Measurements from ENCODE around the gene KLHL3. TPM values are rescaled to one million over a fixed set of nuclear protein-coding genes. Genes with fewer than 3 reads are reported as not detected.

Gene KLHL3
- polyA plus RNA-seq, 6 donors from 2014 or later = 0.09 to 2.7 (median 0.97) TPM

GRCh38 chr5:137596941-137597340, 138.9 kb downstream of the KLHL3 start:
- no peak for ATAC-seq (ENCODE audit: low read depth in 2 of 2)
- Mint-ChIP-seq H3K4me1 (no peaks in the 10 kb centered on the region), H3K9me3 (peaks cover 3 to 13% (median 3%) of the 10 kb centered on the region in 7 donors), H3K27me3 (peaks cover 49 to 62% (median 58%) of the 10 kb centered on the region in 3 donors), H3K4me3 (no peak overlapping the region), H3K36me3 (no peaks in the 10 kb centered on the region), H3K27ac (no peak overlapping the region)
- DNase-seq = no peak

GRCh38 chr5:137595396-137596079, 140.4 kb downstream of the KLHL3 start:
- peaks cover 43 to 54% (median 54%) of the 10 kb centered on the region in 3 donors for H3K27me3 Mint-ChIP-seq
- no peak overlapping the region for H3K27ac Mint-ChIP-seq
- no peak for DNase-seq
- H3K4me1 Mint-ChIP-seq = no peaks in the 10 kb centered on the region
- ATAC-seq (ENCODE audit: low read depth in 2 of 2) = no peak
- no peak overlapping the region for H3K4me3 Mint-ChIP-seq
- peaks cover 3 to 18% (median 12%) of the 10 kb centered on the region in 7 donors for H3K9me3 Mint-ChIP-seq
- no peaks in the 10 kb centered on the region for H3K36me3 Mint-ChIP-seq

- H3K9me3 Mint-ChIP-seq = peaks cover 3 to 18% (median 12%) of the 10 kb centered on the region in 7 donors
- no peak for ATAC-seq (ENCODE audit: low read depth in 2 of 2)
- H3K27me3 Mint-ChIP-seq = peaks cover 39 to 49% (median 49%) of the 10 kb centered on the region in 3 donors
Measured at GRCh38 chr5:137594717-137595116, 141.2 kb downstream of the KLHL3 start.

DNA sequence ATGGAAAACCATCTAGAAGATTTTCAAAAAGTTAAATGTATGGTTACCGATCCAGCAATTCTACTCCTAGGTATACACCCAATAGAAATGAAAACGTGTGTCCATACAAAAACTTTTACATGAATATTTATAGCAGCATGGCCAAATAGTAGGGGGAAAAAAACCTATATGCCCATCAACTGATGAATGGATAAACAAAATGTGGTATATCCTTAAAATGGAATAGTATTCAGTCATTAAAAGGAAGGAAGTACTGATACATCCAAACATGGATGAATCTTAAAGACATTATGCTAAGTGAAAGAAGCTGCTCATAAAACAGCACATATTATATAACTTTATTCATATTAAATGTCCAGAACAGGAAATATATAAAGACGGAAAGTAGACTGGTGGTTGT, 143.6 kb downstream of the KLHL3 start:
- H3K4me3 Mint-ChIP-seq = no peak overlapping the region
- peaks cover 0 to 6% (median 0%) of the 10 kb centered on the region in 3 donors for H3K4me1 Mint-ChIP-seq
- no peaks in the 10 kb centered on the region for H3K36me3 Mint-ChIP-seq
- ATAC-seq (ENCODE audit: low read depth in 2 of 2) (no peak), DNase-seq (no peak)
- H3K27me3 Mint-ChIP-seq = peaks cover 33 to 48% (median 46%) of the 10 kb centered on the region in 3 donors
- no peak overlapping the region for H3K27ac Mint-ChIP-seq
- H3K9me3 Mint-ChIP-seq = peaks cover 6 to 18% (median 12%) of the 10 kb centered on the region in 7 donors

More at GRCh38 chr5:137594717-137595116, 141.2 kb downstream of the KLHL3 start:
- H3K27ac Mint-ChIP-seq = no peak overlapping the region
- no peaks in the 10 kb centered on the region for H3K4me1 Mint-ChIP-seq
- no peak for DNase-seq
- no peaks in the 10 kb centered on the region for H3K36me3 Mint-ChIP-seq
- H3K4me3 Mint-ChIP-seq = no peak overlapping the region

- Mint-ChIP-seq H3K9me3 (peaks cover 6 to 18% (median 12%) of the 10 kb centered on the region in 7 donors), H3K4me1 (peaks cover 0 to 6% (median 0%) of the 10 kb centered on the region in 3 donors), H3K27me3 (peaks cover 20 to 39% (median 31%) of the 10 kb centered on the region in 3 donors), H3K27ac (no peak overlapping the region), H3K4me3 (no peak overlapping the region), H3K36me3 (no peaks in the 10 kb centered on the region)
- ATAC-seq (ENCODE audit: low read depth in 2 of 2) (no peak), DNase-seq (no peak)
Measured at GRCh38 chr5:137589185-137589584, 146.7 kb downstream of the KLHL3 start.

DNA sequence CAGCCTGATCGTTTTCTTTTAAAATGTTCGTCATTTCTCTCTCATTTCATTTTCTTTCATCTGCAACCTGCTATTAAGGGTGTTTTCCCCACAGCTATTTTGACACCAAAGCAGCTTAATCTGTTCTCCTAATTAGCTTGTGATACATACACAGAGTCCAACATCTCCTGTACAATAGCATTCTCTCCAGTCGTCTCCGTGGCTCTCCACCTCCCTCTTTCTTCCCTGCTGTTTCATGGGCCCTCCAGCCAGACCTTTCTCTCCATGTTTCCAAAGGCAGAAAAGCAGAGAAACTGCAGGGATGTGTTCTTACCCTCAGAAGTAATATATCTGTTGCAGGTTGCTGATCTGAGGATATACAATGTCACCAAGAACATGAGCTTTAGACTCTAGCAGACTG, 148.0 kb downstream of the KLHL3 start:
- H3K9me3 Mint-ChIP-seq = peaks cover 6 to 18% (median 12%) of the 10 kb centered on the region in 7 donors
- H3K36me3 Mint-ChIP-seq = no peaks in the 10 kb centered on the region
- no peak for ATAC-seq (ENCODE audit: low read depth in 2 of 2)
- no peak overlapping the region for H3K27ac Mint-ChIP-seq
- peaks cover 0 to 6% (median 0%) of the 10 kb centered on the region in 3 donors for H3K4me1 Mint-ChIP-seq
- no peak for DNase-seq
- H3K4me3 Mint-ChIP-seq = no peak overlapping the region
- H3K27me3 Mint-ChIP-seq = peaks cover 18 to 33% (median 32%) of the 10 kb centered on the region in 3 donors

DNA sequence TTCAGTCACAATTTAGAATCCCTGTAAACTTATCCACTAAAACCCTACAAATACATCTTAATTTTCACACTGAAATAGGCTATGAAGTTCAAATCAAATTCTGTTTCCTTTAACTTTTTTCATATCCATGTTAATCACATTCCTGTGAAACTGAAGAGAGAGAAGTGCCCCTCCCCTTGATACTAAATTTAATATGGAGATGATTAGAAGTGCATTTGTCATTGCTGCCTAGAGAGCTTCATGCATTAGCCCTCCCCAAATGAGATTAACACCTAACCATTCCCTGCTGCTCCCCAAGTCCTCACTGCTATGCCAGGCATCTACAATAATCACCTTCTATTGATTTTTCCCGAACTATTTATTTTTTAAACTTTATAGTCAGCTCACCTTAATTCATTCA, 151.6 kb downstream of the KLHL3 start:
- no peak overlapping the region for H3K4me3 Mint-ChIP-seq
- peaks cover 0 to 6% (median 0%) of the 10 kb centered on the region in 3 donors for H3K4me1 Mint-ChIP-seq
- peaks cover 0 to 9% (median 0%) of the 10 kb centered on the region in 7 donors for H3K9me3 Mint-ChIP-seq
- no peak for ATAC-seq (ENCODE audit: low read depth in 2 of 2)
- no peak overlapping the region for H3K27ac Mint-ChIP-seq
- DNase-seq = no peak
- peaks cover 30 to 33% (median 32%) of the 10 kb centered on the region in 3 donors for H3K27me3 Mint-ChIP-seq
- H3K36me3 Mint-ChIP-seq = no peaks in the 10 kb centered on the region

- Mint-ChIP-seq H3K27me3 (peaks cover 24 to 26% (median 25%) of the 10 kb centered on the region in 3 donors), H3K27ac (no peak overlapping the region), H3K4me1 (no peaks in the 10 kb centered on the region), H3K36me3 (no peaks in the 10 kb centered on the region), H3K4me3 (no peak overlapping the region), H3K9me3 (peaks cover 0 to 4% (median 0%) of the 10 kb centered on the region in 7 donors)
- DNase-seq (no peak), ATAC-seq (ENCODE audit: low read depth in 2 of 2) (no peak)
Measured at GRCh38 chr5:137583129-137583528, 152.8 kb downstream of the KLHL3 start.

DNA sequence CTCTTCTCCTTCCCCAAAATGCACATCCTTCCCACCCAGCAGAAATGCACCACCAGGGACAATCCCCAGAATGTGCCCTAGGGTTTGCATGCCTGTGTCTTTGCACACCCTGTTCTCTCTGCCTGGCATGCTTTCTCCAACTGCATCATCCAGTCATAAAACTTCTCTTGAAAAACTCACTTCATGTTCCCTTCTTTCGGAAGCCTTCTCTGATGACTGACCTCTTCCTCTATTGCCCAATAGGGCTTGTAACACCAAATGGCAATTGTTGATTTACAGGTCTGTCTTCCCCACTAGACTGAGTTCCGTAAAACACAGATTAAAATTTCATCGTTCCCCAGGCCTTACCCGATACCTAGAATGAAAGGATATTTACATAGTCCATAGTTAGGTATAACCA, 153.7 kb downstream of the KLHL3 start:
- Mint-ChIP-seq H3K9me3 (peaks cover 0 to 4% (median 0%) of the 10 kb centered on the region in 7 donors), H3K36me3 (no peaks in the 10 kb centered on the region), H3K27ac (no peak overlapping the region), H3K4me3 (no peak overlapping the region), H3K27me3 (peaks cover 15 to 20% (median 20%) of the 10 kb centered on the region in 3 donors), H3K4me1 (no peaks in the 10 kb centered on the region)
- ATAC-seq (ENCODE audit: low read depth in 2 of 2) = no peak
- DNase-seq = no peak

DNA sequence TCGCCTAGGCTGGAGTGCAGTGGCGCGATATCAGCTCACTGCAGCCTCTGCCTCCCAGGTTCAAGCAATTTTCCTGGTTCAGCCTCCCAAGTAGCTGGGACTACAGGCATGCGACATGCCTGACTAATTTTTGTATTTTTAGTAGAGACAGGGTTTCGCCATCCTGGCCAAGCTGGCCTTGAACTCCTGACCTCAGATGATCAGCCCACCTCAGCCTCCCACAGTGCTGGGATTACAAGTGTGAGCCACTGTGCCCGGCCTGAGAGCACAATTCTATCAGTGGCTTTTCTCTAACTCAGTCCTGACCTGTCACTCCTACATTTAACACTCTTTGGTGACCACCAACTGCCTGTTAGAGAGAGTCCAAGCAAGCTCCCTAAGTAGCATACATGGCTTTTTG, 154.1 kb downstream of the KLHL3 start:
- Mint-ChIP-seq H3K9me3 (peaks cover 0 to under 1% (median 0%) of the 10 kb centered on the region in 7 donors), H3K36me3 (no peaks in the 10 kb centered on the region), H3K4me1 (no peaks in the 10 kb centered on the region), H3K27me3 (peaks cover 11 to 20% (median 18%) of the 10 kb centered on the region in 3 donors), H3K4me3 (no peak overlapping the region), H3K27ac (no peak overlapping the region)
- ATAC-seq (ENCODE audit: low read depth in 2 of 2) = no peak
- no peak for DNase-seq

DNA sequence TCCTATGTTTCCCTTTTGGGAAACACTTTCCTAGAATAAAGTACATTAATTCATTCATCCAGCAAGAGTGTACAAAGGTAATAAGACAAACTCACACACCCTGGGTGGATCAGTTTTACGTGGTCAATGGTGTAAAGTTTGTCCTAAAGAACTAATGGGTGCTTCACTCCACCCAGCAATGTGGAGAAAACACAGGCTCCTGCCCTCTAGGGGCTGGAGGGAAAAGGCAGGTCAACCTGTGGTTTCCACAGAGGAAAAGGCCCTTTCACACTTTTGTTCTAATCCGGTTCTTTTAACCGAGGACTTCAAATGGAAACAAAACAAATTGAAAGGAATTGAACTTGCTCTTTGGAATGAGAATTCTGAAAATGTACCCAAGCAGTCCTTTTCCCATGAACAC, 155.9 kb downstream of the KLHL3 start:
- Mint-ChIP-seq H3K4me1 (no peaks in the 10 kb centered on the region), H3K27ac (no peak overlapping the region), H3K27me3 (peaks cover 16 to 19% (median 17%) of the 10 kb centered on the region in 3 donors), H3K9me3 (peaks cover 0 to 5% (median 0%) of the 10 kb centered on the region in 7 donors), H3K4me3 (no peak overlapping the region), H3K36me3 (peaks cover 0 to 4% of the 10 kb centered on the region in 2 donors)
- ATAC-seq (ENCODE audit: low read depth in 2 of 2) (no peak), DNase-seq (no peak)

DNA sequence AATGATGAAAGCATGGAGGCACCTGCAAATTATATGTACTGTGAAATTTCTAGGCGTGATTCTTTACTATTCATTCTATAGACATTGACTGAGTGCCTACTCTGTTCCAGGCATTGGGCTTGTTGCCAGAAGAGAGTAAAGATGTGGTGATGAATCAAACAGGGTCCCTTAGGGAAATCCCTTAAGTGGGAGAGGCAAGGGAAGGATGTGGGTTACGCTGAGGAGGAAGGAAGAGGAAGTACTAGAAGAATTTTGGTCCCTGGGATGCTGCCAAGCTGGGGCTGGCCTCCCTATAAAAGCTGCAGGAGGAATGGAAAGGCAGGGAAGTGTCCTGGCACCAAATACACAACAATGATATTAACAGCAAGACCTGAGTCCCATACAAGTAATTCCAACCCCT, 160.0 kb downstream of the KLHL3 start:
- Mint-ChIP-seq H3K27me3 (peaks cover 27 to 38% (median 29%) of the 10 kb centered on the region in 3 donors), H3K9me3 (peaks cover 0 to 5% (median 0%) of the 10 kb centered on the region in 7 donors), H3K27ac (no peak overlapping the region), H3K4me1 (no peaks in the 10 kb centered on the region), H3K36me3 (peaks cover 0 to 4% of the 10 kb centered on the region in 2 donors), H3K4me3 (no peak overlapping the region)
- DNase-seq = no peak
- ATAC-seq (ENCODE audit: low read depth in 2 of 2) = no peak

DNA sequence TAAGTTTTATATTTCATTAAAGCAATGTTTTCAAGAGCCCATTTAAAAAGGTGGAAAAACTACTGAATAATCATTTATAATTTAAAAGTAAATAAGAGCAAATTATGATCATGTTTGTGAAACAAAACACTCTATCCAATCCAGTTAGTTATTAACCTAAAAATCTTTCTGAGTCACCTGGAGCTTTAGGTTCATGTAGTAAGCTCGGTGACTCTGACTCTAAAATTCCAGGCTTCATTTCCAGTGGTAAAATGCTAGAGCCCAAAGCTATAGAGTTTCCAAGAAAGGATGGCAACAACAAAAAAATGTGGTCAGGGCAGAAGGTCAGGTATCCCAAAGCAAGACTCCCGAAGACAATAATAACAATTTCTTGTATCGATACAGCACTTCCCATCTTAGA, 160.7 kb downstream of the KLHL3 start:
- H3K36me3 Mint-ChIP-seq = peaks cover 0 to 4% of the 10 kb centered on the region in 2 donors
- peaks cover 27 to 44% (median 29%) of the 10 kb centered on the region in 3 donors for H3K27me3 Mint-ChIP-seq
- ATAC-seq (ENCODE audit: low read depth in 2 of 2) (no peak), DNase-seq (no peak)
- peaks cover 0 to 5% (median 0%) of the 10 kb centered on the region in 7 donors for H3K9me3 Mint-ChIP-seq
- H3K4me3 Mint-ChIP-seq = no peak overlapping the region
- no peak overlapping the region for H3K27ac Mint-ChIP-seq
- no peaks in the 10 kb centered on the region for H3K4me1 Mint-ChIP-seq

GRCh38 chr5:137573376-137573775, 162.5 kb downstream of the KLHL3 start:
- Mint-ChIP-seq H3K4me3 (no peak overlapping the region), H3K9me3 (peaks cover 0 to 5% (median 0%) of the 10 kb centered on the region in 7 donors), H3K27me3 (peaks cover 21 to 54% (median 33%) of the 10 kb centered on the region in 3 donors), H3K4me1 (no peaks in the 10 kb centered on the region), H3K36me3 (peaks cover 0 to 4% of the 10 kb centered on the region in 2 donors), H3K27ac (no peak overlapping the region)
- no peak for DNase-seq
- no peak for ATAC-seq (ENCODE audit: low read depth in 2 of 2)
